Thyroid gland (tissue), 4 donors: ENCODE results near the gene SRP68.

ENCODE experiments used
- POLR2A ChIP-seq, 2 donors: fragments of 450-650 bp; IDR thresholded peaks; one replicate each; pipeline ENCODE4 v1.6.1; 2017; ENCODE audit warnings: antibody characterized with exemption in 2 of 2, mild to moderate bottlenecking in 2 of 2, moderate library complexity in 1 of 2
- TF ChIP-seq, protein P1 (sequence below), 6 experiments: fragments of 200-600 bp in 3 of 6; fragments of 450-650 bp in 3 of 6; sonication (generic) in 3 of 6; IDR thresholded peaks; one replicate each; pipeline ENCODE4 v1.5.1; 2016 to 2019; ENCODE audit warnings: antibody characterized with exemption in 6 of 6, mild to moderate bottlenecking in 2 of 6, inconsistent platforms in 1 of 6, moderate library complexity in 1 of 6

DNA sequence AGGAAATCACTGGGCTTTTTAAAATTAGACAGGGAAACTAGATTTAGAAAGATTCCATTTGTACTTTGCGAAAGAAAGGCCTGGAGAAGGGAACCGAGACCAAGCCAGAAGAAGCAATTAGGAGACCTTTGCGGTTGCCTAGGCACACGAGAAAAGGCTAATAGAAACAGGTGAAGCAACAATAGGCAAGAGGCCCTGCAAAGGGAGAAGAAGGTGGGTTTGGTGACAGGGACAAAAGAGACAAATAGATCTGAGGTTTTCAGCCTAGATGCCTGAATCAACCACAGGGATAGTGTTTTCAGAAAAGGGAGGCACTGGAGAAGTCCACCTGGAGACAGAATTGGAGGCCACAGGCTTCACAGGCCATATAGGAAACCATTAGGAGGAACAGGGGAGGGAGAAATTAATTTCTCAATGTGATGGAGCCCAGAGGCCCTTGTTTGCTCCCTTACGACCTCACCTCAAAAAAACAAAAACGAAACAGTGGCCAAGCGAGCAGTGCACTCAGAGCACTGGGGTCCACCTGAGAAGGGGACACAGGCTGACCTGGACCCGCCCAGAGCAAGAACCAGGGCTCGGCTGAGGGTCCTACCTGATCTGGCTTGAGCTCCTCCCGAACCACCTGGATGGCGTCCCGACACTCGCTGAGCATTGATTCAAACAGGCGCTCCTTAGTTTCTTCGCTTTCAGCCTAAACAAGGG lies 22.3 kb downstream of the SRP68 start:
- TF ChIP-seq, protein P1, sequence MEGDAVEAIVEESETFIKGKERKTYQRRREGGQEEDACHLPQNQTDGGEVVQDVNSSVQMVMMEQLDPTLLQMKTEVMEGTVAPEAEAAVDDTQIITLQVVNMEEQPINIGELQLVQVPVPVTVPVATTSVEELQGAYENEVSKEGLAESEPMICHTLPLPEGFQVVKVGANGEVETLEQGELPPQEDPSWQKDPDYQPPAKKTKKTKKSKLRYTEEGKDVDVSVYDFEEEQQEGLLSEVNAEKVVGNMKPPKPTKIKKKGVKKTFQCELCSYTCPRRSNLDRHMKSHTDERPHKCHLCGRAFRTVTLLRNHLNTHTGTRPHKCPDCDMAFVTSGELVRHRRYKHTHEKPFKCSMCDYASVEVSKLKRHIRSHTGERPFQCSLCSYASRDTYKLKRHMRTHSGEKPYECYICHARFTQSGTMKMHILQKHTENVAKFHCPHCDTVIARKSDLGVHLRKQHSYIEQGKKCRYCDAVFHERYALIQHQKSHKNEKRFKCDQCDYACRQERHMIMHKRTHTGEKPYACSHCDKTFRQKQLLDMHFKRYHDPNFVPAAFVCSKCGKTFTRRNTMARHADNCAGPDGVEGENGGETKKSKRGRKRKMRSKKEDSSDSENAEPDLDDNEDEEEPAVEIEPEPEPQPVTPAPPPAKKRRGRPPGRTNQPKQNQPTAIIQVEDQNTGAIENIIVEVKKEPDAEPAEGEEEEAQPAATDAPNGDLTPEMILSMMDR (IDR thresholded peaks at IDR 0.05) = no peak
- no peak for TF ChIP-seq POLR2A (IDR thresholded peaks at IDR 0.05)
